ENCODE data around the gene TMEM186.
"Not testable (repeated sequence)": the region's sequence is repeated elsewhere in the genome, so short reads cannot be mapped to it uniquely, and the experiment has no call there.

TMEM186 gene

DNA sequence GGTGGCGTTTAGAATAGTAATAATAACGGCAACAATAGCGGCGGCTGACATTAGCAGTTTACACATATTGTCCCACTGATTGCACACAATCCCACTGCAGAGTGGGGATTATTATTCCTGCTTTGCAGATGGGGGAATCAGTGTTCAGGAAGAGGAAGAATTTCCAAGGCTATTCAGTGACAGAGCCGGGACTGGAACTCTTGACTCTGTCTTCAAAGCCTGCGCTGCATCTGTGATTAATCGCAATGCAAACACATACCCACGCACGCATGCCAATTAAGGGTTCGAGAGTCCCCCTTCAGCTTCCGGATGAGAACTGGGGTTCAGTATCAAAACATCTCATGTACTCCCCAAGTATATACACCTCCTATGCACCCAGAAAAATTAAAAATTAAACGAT, 29.2 kb downstream of the TMEM186 start:
- H3K27ac Mint-ChIP-seq, result no peak overlapping the region
- no peaks in the 10 kb centered on the region for H3K4me1 Mint-ChIP-seq (ENCODE audit: low read depth)
- no peak overlapping the region for H3K4me3 Mint-ChIP-seq
- no peaks in the 10 kb centered on the region for H3K27me3 Mint-ChIP-seq
- no peaks in the 10 kb centered on the region for H3K9me3 Mint-ChIP-seq (ENCODE audit: low read depth)
- H3K36me3 Mint-ChIP-seq, result peaks cover 7% of the 10 kb centered on the region

DNA sequence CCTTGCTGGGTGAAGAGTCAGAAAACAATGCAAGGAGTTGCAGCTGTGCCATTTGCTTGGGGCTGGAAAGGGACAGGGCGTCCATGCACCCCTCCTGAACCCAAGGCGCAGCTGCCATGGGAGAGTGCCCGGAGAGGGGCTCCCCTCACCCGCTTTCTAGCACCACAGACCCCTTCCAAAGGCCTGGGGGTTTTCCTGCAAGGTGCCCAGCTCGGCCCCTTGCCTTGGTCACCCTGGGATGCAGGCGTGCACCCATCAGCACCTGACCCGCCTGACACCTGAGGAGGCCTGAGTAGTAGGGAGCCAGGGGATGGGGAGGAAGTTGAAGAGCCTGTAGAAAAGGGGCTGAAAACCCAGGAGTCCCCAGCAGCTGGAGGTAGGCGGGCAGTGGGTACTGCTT, 30.3 kb downstream of the TMEM186 start:
- Mint-ChIP-seq H3K27ac (no peak overlapping the region), H3K4me1 (ENCODE audit: low read depth) (no peaks in the 10 kb centered on the region)

GRCh38 chr16:8764525-8765250, 32.8 kb downstream of the TMEM186 start:
- Mint-ChIP-seq H3K4me1 (ENCODE audit: low read depth) (no peaks in the 10 kb centered on the region), H3K36me3 (peaks cover 5% of the 10 kb centered on the region), H3K27me3 (no peaks in the 10 kb centered on the region), H3K4me3 (no peak overlapping the region), H3K27ac (no peak overlapping the region), H3K9me3 (ENCODE audit: low read depth) (no peaks in the 10 kb centered on the region)

More for the DNA sequence above, 30.3 kb downstream of the TMEM186 start:
- Mint-ChIP-seq H3K36me3 (peaks cover 3% of the 10 kb centered on the region), H3K27me3 (no peaks in the 10 kb centered on the region), H3K4me3 (no peak overlapping the region), H3K9me3 (ENCODE audit: low read depth) (no peaks in the 10 kb centered on the region)

DNA sequence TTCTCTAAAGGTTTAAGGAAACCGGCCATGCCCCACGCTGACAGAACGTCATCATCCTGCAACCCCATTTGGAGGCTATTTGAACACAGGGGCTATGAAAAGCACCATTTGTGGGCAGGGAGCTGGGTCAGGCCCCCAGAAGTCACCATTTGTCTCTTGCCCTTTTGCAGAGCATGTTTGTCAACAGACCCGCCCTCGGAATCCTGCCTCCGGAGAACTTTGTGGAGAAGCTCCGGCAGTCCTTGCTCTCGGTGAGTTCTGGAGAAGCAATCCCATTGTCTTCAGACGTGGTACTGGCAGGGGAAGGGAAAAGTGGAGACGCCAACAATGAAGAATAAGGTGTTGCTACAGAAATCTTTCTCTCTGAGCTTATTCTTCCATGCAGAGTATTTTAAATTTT, 33.5 kb downstream of the TMEM186 start:
- H3K9me3 Mint-ChIP-seq (ENCODE audit: low read depth), result no peaks in the 10 kb centered on the region
- no peaks in the 10 kb centered on the region for H3K27me3 Mint-ChIP-seq
- no peaks in the 10 kb centered on the region for H3K4me1 Mint-ChIP-seq (ENCODE audit: low read depth)
- peaks cover 5% of the 10 kb centered on the region for H3K36me3 Mint-ChIP-seq
- no peak overlapping the region for H3K4me3 Mint-ChIP-seq
- no peak overlapping the region for H3K27ac Mint-ChIP-seq

- H3K27me3 Mint-ChIP-seq, result no peaks in the 10 kb centered on the region
- no peak overlapping the region for H3K27ac Mint-ChIP-seq
- H3K9me3 Mint-ChIP-seq (ENCODE audit: low read depth), result no peaks in the 10 kb centered on the region
- peaks cover 7% of the 10 kb centered on the region for H3K36me3 Mint-ChIP-seq
- H3K4me1 Mint-ChIP-seq (ENCODE audit: low read depth), result no peaks in the 10 kb centered on the region
- no peak overlapping the region for H3K4me3 Mint-ChIP-seq
Observed at GRCh38 chr16:8763083-8763482, 34.4 kb downstream of the TMEM186 start.

- Mint-ChIP-seq H3K36me3 (peaks cover 5% of the 10 kb centered on the region), H3K27me3 (no peaks in the 10 kb centered on the region), H3K4me3 (no peak overlapping the region), H3K4me1 (ENCODE audit: low read depth) (no peaks in the 10 kb centered on the region), H3K9me3 (ENCODE audit: low read depth) (no peaks in the 10 kb centered on the region), H3K27ac (no peak overlapping the region)
Observed at GRCh38 chr16:8762254-8762653, 35.2 kb downstream of the TMEM186 start.

DNA sequence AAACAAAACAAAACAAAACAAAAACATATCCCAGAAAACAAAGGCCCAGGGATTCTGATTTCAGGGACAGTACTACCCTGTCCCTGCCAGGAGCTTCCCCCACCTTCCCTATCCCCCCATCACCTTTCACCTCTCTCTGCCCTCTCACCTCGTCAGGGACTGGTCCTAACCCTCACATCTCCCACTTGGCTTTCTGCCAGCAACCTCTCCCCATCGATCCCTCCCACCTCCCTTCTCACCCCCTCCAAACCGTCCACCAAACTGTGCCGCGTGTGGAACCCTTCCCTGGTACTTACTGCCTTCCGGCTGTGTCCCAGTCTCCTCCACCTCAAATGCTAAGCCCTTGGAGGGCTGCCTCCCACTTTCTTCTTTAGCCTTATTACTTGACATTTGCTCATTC, 36.4 kb downstream of the TMEM186 start:
- Mint-ChIP-seq H3K27me3 (no peaks in the 10 kb centered on the region), H3K4me3 (no peak overlapping the region)

DNA sequence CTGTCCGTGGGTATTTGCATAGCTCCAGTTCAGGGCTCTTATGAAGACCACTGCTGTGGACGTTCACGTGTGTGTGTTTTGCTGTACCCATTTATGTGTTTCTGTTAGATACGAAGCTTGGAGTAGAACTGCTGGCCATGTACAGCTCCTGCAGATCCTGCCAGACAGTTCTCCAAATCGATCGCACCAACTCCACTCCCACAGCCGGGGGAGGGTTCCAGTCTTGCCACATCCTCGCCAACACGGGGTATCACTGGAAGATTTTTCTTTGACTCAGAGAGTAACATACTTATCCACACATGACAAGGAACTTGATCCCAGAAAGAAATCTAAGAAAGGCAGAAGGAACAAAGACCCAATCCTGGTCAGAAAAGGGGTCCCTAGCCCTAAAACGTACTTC, 37.4 kb downstream of the TMEM186 start:
- Mint-ChIP-seq H3K4me3 (no peak overlapping the region), H3K4me1 (ENCODE audit: low read depth) (no peaks in the 10 kb centered on the region), H3K9me3 (ENCODE audit: low read depth) (no peaks in the 10 kb centered on the region), H3K27ac (no peak overlapping the region), H3K36me3 (peaks cover 5% of the 10 kb centered on the region), H3K27me3 (no peaks in the 10 kb centered on the region)

More for the DNA sequence above, 36.4 kb downstream of the TMEM186 start:
- no peaks in the 10 kb centered on the region for H3K9me3 Mint-ChIP-seq (ENCODE audit: low read depth)
- H3K4me1 Mint-ChIP-seq (ENCODE audit: low read depth), result no peaks in the 10 kb centered on the region
- H3K36me3 Mint-ChIP-seq, result peaks cover 5% of the 10 kb centered on the region
- no peak overlapping the region for H3K27ac Mint-ChIP-seq

GRCh38 chr16:8758022-8758421, 39.4 kb downstream of the TMEM186 start:
- Mint-ChIP-seq H3K4me1 (ENCODE audit: low read depth) (no peaks in the 10 kb centered on the region), H3K9me3 (ENCODE audit: low read depth) (no peaks in the 10 kb centered on the region), H3K27ac (no peak overlapping the region), H3K36me3 (peaks cover 8% of the 10 kb centered on the region), H3K27me3 (no peaks in the 10 kb centered on the region), H3K4me3 (no peak overlapping the region)

DNA sequence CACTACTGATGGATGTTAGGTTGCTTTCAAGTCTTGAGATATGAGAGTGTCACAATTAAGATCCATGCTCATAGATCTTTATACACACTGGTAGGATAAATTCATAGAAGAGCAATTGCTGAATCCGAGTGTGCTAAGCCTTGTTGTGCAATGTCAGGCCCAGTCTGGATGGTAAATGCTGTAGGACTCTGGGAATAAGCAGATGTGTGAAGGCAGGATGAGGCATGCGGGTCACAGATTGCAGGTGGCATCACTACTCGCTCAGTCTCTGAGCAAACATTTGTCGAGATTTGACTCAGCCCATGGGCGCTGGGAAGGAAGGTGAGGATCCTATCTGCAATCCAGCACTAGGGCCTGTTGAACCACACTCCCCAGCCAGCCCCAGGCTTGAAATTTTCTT, 40.7 kb downstream of the TMEM186 start:
- Mint-ChIP-seq H3K4me3 (no peak overlapping the region), H3K4me1 (ENCODE audit: low read depth) (no peaks in the 10 kb centered on the region), H3K36me3 (peaks cover 5% of the 10 kb centered on the region), H3K27ac (no peak overlapping the region), H3K27me3 (no peaks in the 10 kb centered on the region), H3K9me3 (ENCODE audit: low read depth) (no peaks in the 10 kb centered on the region)

DNA sequence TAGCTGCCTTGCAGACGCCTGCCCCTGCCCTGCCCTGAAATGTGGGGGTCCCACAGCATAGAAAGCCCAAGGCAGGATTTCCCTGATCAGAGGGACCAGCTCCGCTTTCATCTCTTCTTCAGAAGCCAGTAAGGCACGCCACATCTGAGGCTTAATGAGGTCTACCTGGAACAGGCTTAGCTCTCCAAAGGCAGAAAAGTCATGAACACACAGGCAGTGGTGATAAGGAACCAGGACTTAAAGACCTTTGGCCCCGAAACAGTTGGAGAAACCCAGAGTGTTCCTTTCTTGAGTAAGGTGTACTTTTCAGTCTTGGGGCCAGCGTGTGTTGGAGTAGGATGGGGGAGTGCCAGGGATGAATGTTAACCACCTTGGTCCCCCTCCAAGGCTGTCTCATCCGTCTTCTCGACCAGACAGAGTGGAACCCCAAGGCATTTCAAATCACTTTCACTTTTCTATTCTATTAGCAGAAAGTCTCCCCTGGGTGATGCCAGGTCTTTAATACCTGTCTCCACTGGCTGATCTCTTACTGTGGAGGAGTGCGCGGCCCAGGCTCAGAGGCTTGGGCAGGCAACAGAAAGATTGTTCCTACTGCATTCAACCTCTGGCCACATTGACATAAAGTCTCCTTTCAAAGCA, 43.9 kb downstream of the TMEM186 start:
- H3K27me3 Mint-ChIP-seq, result no peaks in the 10 kb centered on the region
- no peaks in the 10 kb centered on the region for H3K4me1 Mint-ChIP-seq (ENCODE audit: low read depth)
- H3K36me3 Mint-ChIP-seq, result peaks cover 7% of the 10 kb centered on the region
- H3K27ac Mint-ChIP-seq, result no peak overlapping the region
- no peaks in the 10 kb centered on the region for H3K9me3 Mint-ChIP-seq (ENCODE audit: low read depth)
- no peak overlapping the region for H3K4me3 Mint-ChIP-seq

DNA sequence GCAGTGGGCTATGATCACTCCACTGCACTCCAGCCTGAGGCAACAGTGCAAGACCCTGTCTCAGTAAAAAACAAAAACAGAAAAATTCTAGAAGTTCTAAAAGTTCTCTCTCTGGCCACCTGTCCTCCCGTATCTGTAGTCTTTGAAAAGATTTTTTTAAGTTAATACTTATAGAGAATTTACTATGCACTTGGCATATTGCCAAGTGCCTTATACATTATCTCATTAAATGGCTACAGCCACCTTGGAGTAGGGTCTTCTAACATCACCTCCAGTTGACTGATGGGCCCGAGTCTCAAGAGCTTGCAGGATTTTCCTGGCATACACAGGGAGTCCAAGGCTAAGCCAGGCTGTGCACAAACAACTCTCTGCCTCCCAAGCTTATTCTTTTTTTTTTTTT, 44.7 kb downstream of the TMEM186 start:
- H3K9me3 Mint-ChIP-seq (ENCODE audit: low read depth), result no peaks in the 10 kb centered on the region

DNA sequence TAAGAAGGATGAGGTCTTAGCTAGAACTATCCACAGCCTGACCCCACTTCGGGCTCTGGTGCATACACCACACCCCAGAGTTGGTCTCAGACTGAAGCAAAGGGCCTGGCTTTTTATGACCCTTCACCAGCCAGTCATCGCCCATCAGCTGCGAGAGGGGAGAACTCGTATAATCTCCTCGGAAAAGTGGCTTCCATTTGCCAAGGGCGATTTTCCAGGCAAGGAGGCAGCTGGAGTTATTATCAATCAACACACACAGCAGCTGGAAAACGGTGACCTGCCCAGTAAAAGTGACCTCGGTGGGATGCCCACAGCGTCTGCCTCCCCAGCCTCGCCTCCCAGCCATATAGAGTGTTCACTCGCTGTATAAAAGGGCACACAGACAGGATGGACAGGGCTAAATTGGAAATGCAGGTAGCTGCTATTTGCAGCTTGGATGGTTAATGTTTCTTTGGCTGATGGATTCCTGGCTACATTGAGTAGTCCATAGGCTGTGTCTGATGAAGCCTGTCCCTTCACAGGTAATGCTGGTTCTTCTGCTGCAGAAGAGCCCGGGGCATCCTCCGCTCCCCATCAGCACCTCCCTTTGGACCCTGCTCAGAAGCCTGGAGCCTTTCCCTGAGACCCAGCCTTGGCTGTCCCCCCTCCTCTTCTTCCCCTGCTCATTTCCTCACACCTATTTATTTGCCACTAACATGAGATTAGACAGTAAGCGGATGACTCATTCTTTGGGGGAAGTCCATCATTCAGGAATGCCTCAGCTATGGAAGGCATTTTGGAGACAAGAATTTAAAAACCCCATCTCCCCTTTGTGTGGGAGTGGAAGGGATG, 45.7 kb downstream of the TMEM186 start:
- Mint-ChIP-seq H3K4me3 (no peak overlapping the region), H3K4me1 (ENCODE audit: low read depth) (no peaks in the 10 kb centered on the region), H3K9me3 (ENCODE audit: low read depth) (no peaks in the 10 kb centered on the region), H3K27me3 (no peaks in the 10 kb centered on the region), H3K27ac (no peak overlapping the region), H3K36me3 (peaks cover 4% of the 10 kb centered on the region)

More for the DNA sequence above, 44.7 kb downstream of the TMEM186 start:
- H3K4me3 Mint-ChIP-seq, result no peak overlapping the region
- H3K27ac Mint-ChIP-seq, result no peak overlapping the region
- no peaks in the 10 kb centered on the region for H3K4me1 Mint-ChIP-seq (ENCODE audit: low read depth)
- H3K27me3 Mint-ChIP-seq, result no peaks in the 10 kb centered on the region
- H3K36me3 Mint-ChIP-seq, result peaks cover 4% of the 10 kb centered on the region

GRCh38 chr16:8748944-8749343, 48.5 kb downstream of the TMEM186 start:
- H3K4me3 Mint-ChIP-seq; H3K27me3 Mint-ChIP-seq; H3K36me3 Mint-ChIP-seq; H3K27ac Mint-ChIP-seq; H3K9me3 Mint-ChIP-seq (ENCODE audit: low read depth); H3K4me1 Mint-ChIP-seq (ENCODE audit: low read depth): not testable (repeated sequence)
